HG03432 (cell line): ENCODE data around the gene CDX2.

Experiments used
- ATAC-seq: cut with Tn5 transposase; IDR thresholded peaks from one replicate; pipeline ENCODE4 v1.9.1; 2021; ENCODE audit warnings: mild to moderate bottlenecking, moderate library complexity; ENCODE audit not compliant: unreplicated experiment

CDX2 gene

GRCh38 chr13:27979001-27979643 lies 10.0 kb upstream of the CDX2 start:
- no peak for ATAC-seq

- ATAC-seq, result no peak
Observed at GRCh38 chr13:27978301-27978968, 9.3 kb upstream of the CDX2 start.

GRCh38 chr13:27977476-27978300 lies 8.6 kb upstream of the CDX2 start:
- ATAC-seq, result no peak

- no peak for ATAC-seq
Observed at GRCh38 chr13:27976362-27977091, 7.4 kb upstream of the CDX2 start.

GRCh38 chr13:27975564-27976361 lies 6.6 kb upstream of the CDX2 start:
- no peak for ATAC-seq

GRCh38 chr13:27973961-27974662 lies 5.0 kb upstream of the CDX2 start:
- no peak for ATAC-seq

- ATAC-seq, result no peak
Observed at GRCh38 chr13:27973291-27973690, 4.2 kb upstream of the CDX2 start.

- ATAC-seq, result no peak
Observed at GRCh38 chr13:27972478-27972820, 3.3 kb upstream of the CDX2 start.

- no peak for ATAC-seq
Observed at GRCh38 chr13:27971776-27972477, 2.8 kb upstream of the CDX2 start.

GRCh38 chr13:27971236-27971645 lies 2.1 kb upstream of the CDX2 start:
- ATAC-seq, result no peak

GRCh38 chr13:27970382-27971235 lies 1.5 kb upstream of the CDX2 start:
- ATAC-seq, result no peak

- ATAC-seq, result no peak
Observed at GRCh38 chr13:27969866-27970229, 733 bp upstream of the CDX2 start.

GRCh38 chr13:27968316-27969081 lies 616 bp downstream of the CDX2 start:
- no peak for ATAC-seq

GRCh38 chr13:27967736-27968315 lies 1.3 kb downstream of the CDX2 start:
- no peak for ATAC-seq

- no peak for ATAC-seq
Observed at GRCh38 chr13:27967203-27967735, 1.8 kb downstream of the CDX2 start.

GRCh38 chr13:27966641-27967202 lies 2.4 kb downstream of the CDX2 start:
- ATAC-seq, result no peak
